CD4-positive, alpha-beta T cell treated with Interferon alpha-2 for 1 hour (primary cell): ENCODE data around the gene RARRES1.
A peak's percentile ranks its signal among the peaks of the same experiment; 100 is the strongest.
"Not testable (repeated sequence)": the region's sequence is repeated elsewhere in the genome, so short reads cannot be mapped to it uniquely, and the experiment has no call there.

ENCODE experiments used
- DNase-seq, 2 donors: peaks; one replicate each; pipeline ENCODE4 v3.0.0-alpha.2; 2020 to 2022

RARRES1 gene

GRCh38 chr3:158733656-158734055, 1.4 kb upstream of the RARRES1 start:
- no peak for DNase-seq

DNA sequence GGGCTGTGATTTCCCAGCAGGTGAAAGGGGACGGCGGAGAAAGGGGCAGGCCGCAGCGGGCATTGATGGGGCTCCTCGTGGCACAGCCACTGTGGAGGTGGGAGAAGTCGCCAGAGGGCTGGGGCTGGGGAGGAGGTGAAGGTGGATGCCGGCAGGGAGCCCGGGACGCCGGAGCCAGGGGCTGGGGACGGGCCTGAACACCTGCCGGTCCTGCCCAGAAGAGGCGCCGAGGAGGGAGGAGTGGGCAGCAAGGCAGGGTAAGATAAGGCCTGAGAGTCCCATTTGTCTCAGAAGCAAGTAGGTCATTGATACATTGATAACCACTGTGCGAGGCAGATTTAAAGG, 571 bp upstream of the RARRES1 start:
- DNase-seq: no peak

GRCh38 chr3:158731486-158731885, 771 bp downstream of the RARRES1 start:
- DNase-seq: no peak

DNA sequence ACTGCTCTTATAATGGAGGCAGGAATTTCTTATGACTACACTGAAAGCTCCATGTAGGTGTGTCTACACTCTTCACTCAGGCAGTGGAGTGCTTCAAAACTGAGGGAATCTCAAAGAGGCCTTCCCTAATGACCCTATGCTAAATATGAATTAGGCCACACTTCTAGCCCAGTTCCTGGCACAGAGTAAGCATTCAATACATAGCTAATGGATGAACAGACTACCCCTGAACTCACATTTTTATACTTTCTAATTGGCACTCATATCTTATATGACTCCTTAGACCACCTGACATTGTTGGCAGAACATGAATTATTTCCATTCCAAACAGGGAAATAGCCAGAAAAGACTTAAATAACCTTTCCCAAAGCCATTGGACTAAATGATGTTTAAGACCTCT, 3.4 kb downstream of the RARRES1 start:
- DNase-seq: no peak

- no peak for DNase-seq
These were observed 4.2 kb downstream of the RARRES1 start for GRCh38 chr3:158728061-158728377.

DNA sequence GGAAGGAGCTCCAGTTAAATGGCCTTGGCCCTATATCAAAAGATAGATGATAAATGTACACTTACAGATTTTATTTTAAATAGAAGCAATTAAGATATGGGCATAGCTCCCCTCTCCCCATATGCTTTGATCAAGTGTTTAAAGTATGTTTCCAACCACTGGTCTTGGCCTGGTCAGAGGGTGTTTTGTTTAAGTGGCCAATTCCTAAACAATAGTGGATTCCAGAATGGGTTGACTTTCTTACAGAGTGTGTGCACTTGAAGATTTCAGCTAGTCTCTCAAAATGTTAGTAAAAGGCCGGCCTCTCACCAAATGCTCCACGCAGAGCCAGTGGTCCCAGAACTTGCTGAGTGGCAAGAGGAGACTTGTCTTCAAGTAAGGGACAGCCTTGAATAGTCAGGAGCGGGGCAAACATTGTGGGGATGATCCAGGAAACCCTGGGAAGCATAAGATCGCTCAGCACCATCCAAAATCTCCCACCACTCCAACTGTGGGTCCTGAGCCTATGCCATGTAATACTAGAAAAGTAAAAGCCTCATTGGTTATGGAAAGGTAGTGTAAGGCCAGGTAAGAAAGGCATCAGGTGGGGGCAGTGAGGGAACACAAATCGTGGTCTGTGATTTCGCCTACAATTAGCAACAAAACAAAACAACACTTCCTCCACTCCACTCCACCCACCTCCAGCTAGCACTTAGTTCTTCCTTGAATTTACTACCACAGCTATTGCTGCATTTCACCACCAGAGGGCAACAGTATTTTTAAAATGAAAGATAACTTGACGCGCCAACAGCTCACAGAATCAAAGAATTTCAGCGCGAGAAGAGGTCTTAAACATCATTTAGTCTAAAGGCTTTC, 4.8 kb downstream of the RARRES1 start:
- peak; percentile 27 to 75 for DNase-seq

DNA sequence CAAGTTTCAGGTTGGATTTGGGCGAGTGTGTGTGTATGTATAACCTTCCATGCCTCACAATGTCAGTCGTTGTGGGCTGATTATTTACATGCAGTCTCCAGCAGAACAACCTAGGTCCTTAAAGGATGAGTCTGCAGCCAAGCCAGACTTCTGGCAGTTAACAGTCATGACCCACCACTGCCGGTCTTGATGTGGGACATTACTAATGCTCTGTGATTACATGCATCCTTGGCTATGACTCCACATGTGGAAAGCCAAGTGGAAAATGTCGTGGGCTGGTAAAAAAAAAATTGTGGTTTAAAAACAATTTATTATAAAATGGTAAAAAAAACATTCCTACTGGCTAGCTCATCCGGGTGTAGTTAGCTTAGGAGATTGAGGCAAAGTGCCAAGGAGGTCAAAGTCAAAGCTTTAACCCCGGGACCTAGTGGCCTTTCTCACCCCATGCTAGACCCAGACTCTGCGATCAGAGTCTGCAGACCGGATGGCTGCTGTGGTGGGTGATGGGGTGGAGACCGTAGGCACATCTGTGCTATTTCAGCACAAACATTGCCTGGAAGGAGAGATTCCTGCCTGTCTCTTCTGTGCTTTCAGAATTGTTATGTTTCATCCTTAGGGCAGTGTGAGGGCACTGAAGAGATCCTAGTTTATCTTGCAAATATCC, 6.8 kb downstream of the RARRES1 start:
- DNase-seq: no peak

DNA sequence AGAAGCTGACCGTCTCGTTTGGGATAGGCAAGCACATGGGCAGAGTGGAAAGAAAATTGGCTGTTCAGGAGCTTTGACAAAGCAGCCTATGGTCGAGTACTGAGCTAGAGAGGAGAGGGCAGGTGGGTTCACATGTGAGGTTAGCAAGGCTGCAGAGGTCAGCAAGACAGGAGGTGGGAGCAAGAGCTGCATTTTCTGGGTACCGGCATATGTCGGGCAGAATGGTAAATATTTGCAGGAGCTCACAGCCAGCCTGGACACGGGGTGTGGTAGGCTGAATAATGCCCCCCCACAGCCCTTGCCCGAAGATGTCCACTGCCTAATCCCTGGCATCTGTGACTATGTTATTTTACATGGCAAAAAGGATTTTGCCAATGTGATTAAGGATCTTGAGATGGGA, 8.3 kb downstream of the RARRES1 start:
- no peak for DNase-seq

DNA sequence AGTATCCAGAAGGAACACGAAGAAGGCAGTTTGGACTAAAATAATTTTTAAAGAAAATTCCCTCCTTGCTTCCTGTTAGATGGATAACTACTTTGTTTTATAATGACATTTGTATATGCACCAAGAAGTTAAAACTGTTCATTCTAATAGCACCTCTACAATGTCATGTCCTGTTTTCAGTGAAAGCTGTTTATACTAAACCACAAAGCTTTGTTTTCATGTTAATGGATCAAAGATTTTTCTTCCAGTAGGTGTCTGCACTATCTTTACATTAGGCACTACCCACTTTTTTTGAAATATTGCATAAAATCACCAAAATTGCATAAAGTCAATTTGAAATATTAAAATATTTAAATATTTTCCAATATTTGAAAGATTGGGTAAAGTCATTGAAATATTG, 10.1 kb downstream of the RARRES1 start:
- peak in 1 of 2 donors; percentile 12 for DNase-seq

- no peak for DNase-seq
These were observed 13.6 kb downstream of the RARRES1 start for GRCh38 chr3:158718490-158719170.

GRCh38 chr3:158717576-158717975, 14.7 kb downstream of the RARRES1 start:
- DNase-seq: no peak

- DNase-seq: no peak
These were observed 19.2 kb downstream of the RARRES1 start for GRCh38 chr3:158713094-158713499.

GRCh38 chr3:158712443-158712842, 19.8 kb downstream of the RARRES1 start:
- DNase-seq: no peak

GRCh38 chr3:158711886-158712285, 20.4 kb downstream of the RARRES1 start:
- no peak for DNase-seq

GRCh38 chr3:158710601-158711000, 21.7 kb downstream of the RARRES1 start:
- no peak for DNase-seq

DNA sequence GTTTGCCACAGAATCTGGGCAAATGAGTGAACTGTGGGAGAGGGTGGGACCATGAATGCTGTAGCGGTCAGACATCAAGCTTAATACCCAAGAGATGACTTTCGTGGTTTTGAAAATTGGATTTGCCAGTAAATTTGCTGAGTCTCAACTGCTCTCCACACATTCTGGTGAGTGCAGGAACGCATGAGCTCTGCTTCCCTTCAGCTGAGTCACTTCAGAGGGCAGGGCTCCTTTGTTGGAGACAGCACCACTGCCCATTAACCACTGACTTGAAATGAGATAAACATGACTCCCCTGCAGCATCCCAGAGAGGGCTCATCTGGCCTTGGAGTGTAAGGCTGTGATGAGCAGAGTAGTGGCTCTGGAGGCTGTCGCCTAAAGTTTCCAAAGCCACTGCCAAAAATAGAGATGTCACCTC, 22.6 kb downstream of the RARRES1 start:
- DNase-seq: no peak

DNA sequence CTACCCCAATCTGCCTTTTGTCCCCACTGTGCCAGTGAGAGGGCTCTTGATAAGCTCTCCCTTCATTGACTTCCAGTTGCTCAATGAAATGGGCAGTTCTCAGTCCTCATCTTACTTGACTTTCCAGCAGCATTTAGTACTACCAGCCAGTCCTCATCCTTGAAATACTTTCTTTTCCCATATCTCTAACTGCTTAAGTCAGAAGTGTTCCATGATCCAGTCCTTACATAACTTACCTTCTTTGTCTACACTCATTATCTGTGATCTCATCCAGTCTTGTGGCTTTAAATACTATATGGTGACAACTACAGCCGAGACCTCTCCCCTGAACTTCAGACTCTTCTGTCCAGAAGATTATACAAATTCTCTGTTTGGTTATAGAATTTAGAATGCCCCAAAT, 28.7 kb downstream of the RARRES1 start:
- no peak for DNase-seq

DNA sequence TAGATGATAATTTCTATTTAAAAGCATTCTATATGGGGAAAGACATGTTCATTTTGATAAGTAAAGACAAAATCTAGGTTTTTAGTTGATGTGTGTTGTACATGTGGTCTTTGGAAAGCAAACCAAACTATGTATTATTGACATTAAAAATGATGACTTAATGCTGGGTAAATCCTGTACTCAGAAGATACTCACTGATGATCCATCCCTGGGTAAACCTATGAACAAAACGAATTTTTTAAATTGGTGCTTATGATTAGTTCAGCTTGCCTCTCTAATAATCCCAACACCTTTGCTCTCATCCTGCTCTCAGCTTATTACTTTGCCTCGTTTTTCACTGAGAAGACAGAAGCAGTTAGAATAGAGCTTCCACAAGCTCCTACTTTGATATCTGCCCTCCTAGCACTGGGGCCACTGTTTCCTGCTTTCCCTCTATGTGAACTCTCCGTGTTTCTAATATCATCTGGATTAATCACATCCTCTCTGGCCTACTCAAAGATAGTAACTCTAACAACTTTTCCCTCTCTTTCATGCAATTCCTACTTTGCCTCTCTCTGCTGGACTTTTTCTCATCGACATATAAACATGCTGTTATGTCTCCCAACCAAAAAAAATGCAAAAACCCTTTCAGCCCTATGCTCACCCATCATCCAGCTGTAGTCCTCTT, 29.3 kb downstream of the RARRES1 start:
- DNase-seq: no peak

DNA sequence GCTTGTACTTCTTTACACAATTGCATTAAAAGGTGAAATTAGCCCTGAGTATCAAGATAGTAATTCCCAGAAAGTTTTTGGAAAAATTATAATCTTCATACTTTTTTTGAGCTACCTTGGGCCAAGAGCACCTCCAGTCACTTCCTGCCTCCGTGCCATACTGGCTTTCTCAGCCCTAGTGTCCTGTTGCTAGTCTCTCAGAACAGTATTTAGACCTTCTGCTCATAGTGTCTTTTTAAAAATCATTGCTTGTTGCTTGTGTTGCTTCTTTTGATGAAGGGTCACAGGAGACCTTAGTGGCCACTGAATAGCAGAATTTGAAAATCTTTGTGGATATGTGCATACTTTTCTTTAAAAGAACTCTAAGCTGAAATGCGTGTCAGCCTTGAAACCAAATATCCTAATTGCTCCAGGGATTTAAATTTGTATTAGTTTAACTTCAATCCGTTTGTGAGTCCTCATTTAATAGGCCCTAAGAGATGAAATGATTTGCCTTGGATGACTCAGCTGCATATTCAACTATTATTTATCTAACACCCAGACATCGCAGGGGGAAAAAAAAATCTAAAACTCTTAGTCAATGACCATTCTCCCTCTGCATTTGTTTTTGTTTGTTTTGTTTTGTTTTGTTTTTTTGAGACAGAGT, 30.7 kb downstream of the RARRES1 start:
- no peak for DNase-seq

DNA sequence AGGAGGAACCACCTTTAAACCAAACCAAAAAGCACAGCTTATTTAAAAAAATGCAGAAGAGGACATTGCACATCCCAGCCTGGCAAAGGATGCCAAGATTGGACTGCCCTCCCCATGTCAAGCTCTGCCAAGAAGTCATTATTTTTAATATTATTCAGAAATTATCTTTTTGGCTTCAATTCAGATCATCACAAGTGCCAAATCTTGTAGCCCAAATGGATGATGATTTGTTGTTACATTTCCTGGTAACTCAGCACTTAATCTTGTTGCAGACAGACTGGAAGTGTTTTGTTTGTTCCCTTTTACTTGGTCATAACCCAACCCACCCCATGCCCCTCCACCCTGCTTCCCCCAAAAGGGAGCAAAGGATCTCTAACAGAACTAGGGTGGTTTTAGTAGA, 31.7 kb downstream of the RARRES1 start:
- no peak for DNase-seq

GRCh38 chr3:158696618-158697017, 35.6 kb downstream of the RARRES1 start:
- no peak for DNase-seq

GRCh38 chr3:158693866-158694456, 38.3 kb downstream of the RARRES1 start:
- DNase-seq: not testable (repeated sequence)

DNA sequence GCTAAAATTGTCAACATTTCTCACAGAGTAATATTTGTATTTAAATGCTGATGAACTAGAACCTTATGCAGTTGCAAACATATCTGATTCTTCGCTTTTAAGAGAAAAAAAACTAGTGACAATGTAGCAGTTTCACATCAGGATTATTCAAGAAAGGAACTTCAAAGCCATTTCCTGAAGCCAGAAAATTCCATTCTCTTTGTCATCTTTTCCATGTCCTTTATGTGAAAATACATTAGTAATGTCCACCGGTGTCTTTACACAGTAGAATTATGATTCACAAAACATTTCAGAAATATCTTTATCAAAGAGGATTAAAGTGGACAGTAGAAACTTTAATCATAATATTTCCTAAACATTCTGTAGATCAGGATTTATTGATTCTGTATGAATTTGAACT, 47.1 kb downstream of the RARRES1 start:
- DNase-seq: no peak
